NCI-H2029 (cell line): Measurements from ENCODE around the gene SLC6A7.

ENCODE experiments used
- DNase-seq: peaks from one replicate; lab custom pipeline; 2025; lab: John Stamatoyannopoulos, UW

Gene SLC6A7

DNA sequence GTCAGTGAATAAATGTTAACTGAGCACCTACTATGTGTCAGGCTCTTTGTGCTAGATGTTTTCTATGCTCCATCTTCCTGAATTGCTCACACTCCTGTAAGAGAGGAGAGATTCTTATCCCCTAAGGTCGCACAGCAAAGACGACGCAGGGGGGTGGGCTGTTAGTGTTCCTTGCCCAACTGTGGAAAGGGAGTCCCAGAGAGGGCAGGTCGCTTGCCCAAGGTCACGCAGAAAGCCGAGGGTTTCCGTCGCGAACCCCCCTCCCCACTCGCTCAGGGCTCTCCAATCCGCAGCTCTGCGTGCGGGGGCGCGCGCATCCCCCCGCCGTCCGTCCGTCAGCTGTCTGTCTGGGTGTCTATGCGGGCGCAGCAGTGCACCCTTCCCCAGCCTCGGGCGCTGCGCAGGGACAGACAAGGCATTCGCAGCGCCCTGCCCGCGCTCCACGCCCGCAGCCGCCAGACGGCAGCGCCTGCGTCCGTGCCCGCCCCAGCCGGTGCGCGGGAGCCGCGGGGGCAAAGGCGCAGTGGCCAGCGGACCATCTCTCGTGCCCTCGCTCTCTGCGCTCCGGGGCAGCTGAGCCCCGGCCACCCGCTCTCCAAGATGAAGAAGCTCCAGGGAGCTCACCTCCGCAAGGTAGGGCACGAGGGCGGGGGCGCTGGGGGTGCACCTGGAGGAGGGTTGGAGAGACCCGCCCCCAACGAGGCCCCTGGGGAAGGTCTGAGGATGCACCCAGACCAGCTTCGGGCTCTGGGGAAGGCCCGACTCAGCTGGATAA lies at the start of gene SLC6A7:
Gene SLC6A7 (plus strand): TSS at position 335 of the 775 bp plus-strand sequence. CDS start 266 bp downstream, at position 601.
- DNase-seq: no peak

DNA sequence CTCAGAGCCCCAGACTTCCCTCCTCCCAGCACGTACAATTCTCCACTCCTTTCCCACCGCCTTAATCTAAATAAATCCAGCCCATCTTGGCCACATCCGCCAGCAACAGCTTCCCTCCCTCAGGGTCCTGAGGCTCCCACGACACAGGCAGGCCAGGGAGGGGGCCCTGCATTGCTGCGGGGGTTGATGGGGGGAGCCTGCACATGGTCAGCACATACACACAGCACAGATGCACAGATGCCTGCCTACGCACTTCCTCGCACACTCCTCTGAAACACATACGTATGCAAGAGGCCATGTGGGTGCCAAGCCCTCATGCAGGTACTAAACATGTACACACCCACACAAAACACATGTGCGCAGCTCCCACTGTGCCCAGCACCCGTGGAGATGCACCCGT lies 49.0 kb upstream of the SLC6A7 start:
- DNase-seq: no peak

- no peak for DNase-seq
Observed at GRCh38 chr5:150141544-150142184, 48.2 kb upstream of the SLC6A7 start.

DNA sequence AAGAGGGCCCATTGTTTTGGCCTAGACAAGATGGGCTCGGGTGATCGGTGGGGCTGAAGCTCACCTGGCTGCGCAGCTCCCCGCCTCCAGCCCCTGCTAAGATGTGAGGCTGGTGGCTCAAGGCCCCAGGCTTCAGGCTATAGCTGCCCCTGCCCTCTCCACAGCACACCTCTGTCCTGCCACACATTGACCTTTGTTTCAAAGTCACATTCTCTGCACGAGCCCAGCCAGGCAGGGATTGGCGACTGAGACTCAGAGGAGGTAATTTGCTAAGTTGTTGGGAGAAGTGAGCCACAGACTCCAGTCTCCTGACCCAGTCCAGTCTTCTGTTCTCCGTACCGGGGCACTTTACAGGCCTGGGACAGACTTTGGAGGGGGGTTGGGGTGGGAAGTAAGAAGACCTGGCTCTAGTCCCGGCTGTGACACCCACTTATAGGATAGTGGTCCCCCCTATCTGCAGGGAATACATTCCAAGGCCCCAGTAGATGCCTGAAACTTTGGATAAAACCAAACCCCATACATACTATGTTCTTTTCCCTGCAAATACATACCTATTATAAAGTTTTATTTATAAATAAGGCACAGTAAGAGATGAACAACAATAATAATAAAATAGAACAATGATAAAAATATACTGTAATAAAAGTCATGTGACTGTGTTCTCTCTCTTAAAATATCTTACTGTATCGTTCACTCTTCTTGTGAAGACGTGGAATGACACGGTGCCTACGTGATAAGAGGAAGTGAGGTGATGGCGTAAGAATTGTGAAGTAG lies 47.5 kb upstream of the SLC6A7 start:
- no peak for DNase-seq

DNA sequence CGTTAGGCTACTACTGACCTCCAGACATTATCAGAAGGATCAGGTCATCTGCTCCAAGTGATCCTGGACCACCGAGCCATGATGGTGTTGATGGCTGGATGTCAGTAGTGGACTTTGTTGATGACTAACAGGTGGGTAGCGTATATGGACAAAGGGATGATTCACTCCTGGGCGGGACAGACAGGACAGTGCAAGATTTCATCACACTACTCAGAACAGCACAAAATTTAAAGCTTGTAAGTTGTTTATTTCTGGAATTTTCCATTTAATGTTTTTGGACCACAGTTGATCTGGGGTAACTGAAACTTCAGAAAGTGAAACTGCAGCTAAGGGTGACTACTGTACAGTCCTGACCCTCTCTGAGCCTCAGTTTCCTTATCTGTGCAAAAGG lies 46.9 kb upstream of the SLC6A7 start:
- DNase-seq: no peak

DNA sequence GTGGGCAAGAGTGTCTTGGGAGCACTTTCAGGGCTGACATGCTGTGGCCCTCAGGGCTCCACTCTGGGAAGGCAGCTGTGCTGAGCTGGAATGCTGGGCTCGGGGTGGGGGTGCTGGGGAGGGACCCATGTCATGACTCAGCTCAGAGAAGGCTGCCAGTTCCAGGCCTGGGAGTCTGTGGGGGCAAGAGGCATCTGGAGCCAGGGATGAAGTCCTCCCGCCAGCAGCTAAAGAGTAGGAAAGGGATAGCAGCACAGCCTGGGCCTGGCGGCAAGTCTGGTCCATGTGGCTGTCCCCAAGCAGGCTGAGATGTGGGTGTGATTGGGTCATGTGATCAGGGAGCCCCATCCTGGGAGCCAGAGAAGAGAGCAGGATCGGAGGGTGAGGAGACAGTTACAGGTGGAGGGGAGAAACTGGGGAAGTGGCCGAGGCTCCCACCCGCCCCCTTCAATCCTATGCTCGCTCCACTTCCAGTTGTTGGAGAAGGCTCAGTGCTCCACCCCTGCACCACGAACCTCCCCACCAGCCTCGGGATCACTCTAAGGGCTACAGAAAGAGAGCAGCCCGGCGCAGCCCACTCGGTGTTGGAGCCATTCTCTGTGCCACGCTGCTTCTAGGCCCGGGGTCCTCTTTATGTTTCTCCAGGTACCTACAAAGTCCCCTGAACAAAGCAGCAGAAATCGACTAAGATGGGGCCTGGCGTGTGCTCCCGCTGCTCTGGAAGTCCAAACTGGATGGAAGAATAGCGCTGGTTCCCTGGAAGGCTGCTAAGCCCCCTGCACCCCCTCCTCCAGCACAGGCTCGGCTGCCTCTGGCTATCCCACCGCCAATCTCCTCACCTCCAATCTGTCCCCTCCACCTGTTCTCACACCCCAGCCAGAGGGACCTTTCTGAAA lies 46.3 kb upstream of the SLC6A7 start:
- DNase-seq: no peak

GRCh38 chr5:150144246-150144801 lies 45.5 kb upstream of the SLC6A7 start:
- no peak for DNase-seq

DNA sequence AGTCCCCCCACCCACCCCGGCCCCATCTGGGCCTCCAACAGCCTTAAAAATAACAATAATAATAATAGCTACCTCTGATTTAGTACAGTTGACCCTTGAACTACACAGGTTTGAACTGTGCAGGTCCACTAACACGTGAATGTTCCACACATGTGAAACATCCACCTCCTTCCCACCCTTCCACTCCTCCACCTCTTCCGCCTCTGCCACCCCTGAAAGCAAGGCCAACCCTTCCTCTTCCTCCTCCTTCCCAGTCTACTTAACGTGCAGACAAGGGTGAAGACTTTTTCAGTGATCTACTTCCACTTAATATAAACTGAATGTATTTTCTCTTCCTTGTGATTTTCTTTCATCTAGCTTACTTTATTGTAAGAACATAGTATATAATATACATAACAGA lies 45.0 kb upstream of the SLC6A7 start:
- no peak for DNase-seq

DNA sequence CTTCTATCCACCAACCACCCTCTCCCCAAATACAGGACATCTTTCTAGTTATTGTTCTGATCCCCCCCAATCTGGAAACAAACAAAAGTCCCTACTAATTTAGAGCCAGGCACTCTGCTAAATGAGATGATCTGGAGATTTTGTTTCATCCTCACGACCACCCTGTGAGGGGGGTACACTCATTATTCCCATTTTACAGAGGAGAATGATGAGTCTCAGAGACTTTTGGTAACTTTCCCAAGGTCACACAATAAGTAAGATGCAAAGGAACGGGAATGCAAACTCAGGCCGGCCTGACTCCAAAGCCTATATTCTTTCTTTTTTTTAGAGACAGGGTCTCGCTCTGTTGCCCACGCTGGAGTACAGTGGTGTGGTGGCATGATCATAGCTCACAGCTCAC lies 43.6 kb upstream of the SLC6A7 start:
- no peak for DNase-seq

- DNase-seq: no peak
Observed at GRCh38 chr5:150146862-150147601, 42.8 kb upstream of the SLC6A7 start.

- no peak for DNase-seq
Observed at GRCh38 chr5:150147670-150148069, 42.2 kb upstream of the SLC6A7 start.

- DNase-seq: no peak
Observed at GRCh38 chr5:150148117-150148927, 41.5 kb upstream of the SLC6A7 start.

GRCh38 chr5:150149618-150150017 lies 40.2 kb upstream of the SLC6A7 start:
- DNase-seq: no peak

DNA sequence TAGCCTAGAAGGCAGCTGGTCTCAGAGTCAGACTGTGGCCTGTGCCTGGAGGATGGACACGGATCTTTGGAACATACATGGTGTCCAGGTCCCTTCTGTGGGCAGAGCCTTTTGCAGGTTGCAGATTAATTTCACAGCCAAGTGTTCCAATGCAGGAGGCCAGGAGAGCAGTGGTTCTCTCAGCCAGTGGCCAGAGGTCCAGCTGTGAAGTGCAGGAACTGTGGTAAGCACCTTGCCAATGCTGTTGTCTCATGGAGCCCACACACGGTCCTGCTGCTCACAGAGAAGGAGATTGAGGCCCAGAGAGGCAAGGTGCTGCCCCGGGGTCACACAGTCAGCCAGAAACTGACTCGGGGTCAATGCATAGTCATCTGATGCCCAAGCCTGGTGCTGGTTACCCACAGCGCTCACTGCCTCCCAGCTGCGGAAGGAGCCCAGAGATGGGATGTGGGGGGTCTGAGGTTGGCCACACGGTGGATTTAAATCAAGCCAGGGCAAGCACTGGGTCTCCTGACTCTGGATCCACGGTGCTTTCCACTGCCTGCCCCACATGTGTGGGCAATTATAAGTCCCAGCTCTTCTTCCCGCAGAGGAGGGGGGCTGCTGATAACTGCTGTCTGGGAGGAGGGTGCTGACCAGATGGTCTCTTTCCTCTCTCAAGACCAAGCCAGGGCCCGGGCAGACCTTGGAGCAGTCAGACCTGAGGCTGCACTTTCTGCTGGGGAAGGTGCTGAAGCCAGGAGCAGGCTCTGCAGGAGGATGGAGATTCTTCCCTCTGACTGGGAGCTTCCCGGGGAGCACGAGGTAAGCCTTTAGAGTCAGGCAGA lies 37.0 kb upstream of the SLC6A7 start:
- DNase-seq: no peak

DNA sequence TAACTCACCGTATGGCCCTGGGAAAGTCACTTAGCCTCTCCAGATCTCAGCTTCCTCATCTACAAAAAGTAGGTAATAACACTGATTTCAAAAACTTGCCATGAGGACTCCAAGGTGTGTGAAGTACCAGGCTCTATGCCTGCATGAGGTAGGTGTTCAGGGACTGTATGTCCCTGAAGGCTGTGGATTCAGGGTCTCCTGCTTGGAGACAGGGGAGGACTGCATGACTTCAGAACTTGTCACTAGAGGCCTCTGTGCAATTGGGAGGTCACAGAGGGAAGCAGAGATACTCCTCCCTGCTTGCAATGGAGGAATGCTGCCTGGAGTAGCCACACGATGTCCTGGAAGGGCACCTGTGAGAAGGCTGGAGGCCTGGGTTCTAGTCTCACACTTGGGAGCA lies 36.4 kb upstream of the SLC6A7 start:
- DNase-seq: no peak

DNA sequence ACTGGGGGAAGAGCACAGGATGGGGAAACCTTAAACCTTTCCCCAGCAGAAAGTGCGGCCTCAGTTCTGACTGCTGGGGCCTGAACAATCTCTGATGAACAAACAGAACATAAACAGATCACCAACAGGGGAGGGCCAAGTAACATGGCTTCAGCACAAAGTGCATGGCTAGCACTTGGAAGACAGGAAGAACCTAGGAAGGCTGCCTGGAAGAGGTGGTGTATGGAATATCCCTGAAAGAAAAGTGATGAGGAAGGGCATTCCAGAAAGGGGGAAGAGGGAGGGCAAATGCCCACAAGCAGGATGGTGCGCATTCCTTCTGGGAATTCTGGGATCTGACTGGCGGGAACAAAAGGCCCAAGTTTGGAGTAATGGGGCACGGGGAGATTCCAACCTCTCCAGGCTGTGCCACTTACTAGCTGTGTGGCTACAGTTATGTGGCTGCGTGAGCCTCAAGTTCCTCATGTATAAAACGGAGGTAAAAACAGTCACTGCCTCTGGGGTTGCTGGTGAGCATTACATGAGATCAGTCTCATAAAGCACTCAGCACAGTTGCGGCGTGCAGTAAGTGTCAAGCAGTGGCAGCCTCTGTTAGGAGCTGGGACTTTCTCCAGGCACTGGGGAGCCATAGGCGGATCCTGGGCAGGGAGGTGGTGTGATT lies 35.8 kb upstream of the SLC6A7 start:
- DNase-seq: no peak

GRCh38 chr5:150154618-150155128 lies 35.2 kb upstream of the SLC6A7 start:
- DNase-seq: no peak
